Ascending aorta (tissue), 2 donors: ENCODE measurements around the gene TBX10. TPM values are rescaled to one million over a fixed set of nuclear protein-coding genes. Genes with fewer than 3 reads are reported as not detected.
A peak's percentile ranks its signal among the peaks of the same experiment; 100 is the strongest.

Experiments used
- DNase-seq, 2 donors: peaks; one replicate each; pipeline ENCODE4 v3.0.0-alpha.2; 2019; ENCODE audit warnings: low spot score in 2 of 2
- H3K27ac ChIP-seq, 2 donors: fragments of 200-600 bp; sonication (generic); one replicate each; pipeline ENCODE4 v1.5.1; 2016 to 2017; ENCODE audit warnings: mild to moderate bottlenecking in 1 of 2
- H3K27me3 ChIP-seq: fragments of 200-600 bp; sonication (generic); one replicate; pipeline ENCODE4 v1.5.1; 2017
- H3K36me3 ChIP-seq, 2 donors: fragments of 200-600 bp; sonication (generic); one replicate each; pipeline ENCODE4 v1.5.1; 2016
- H3K4me1 ChIP-seq, 2 donors: fragments of 200-600 bp; sonication (generic); one replicate each; pipeline ENCODE4 v1.5.1; 2016 to 2017; ENCODE audit warnings: mild to moderate bottlenecking in 1 of 2
- H3K4me3 ChIP-seq, 2 donors: fragments of 200-600 bp; sonication (generic); one replicate each; pipeline ENCODE4 v1.5.1; 2016 to 2017; ENCODE audit warnings: mild to moderate bottlenecking in 1 of 2
- H3K9me3 ChIP-seq, 2 donors: fragments of 200-600 bp; sonication (generic); one replicate each; pipeline ENCODE4 v1.5.1; 2016
- intact Hi-C: fragments of 100-400 bp; cut with DNase I; formaldehyde crosslinking; loops from one replicate; pipeline ENCODE4 v1.15.1; 2023
- total RNA-seq: library from RNA; depleted of rRNA; stranded (reverse); fragments of >200 nt; gene quantifications from one replicate; pipeline ENCODE4 v1.1.0, GENCODE V29; 2016
- TF ChIP-seq, protein P1 (sequence below), 3 experiments: fragments of 200-600 bp in 2 of 3; fragments of 450-650 bp in 1 of 3; sonication (generic) in 2 of 3; IDR thresholded peaks; one replicate each; pipeline ENCODE4 v1.5.1; 2016 to 2019; ENCODE audit warnings: antibody characterized with exemption in 3 of 3, mild to moderate bottlenecking in 1 of 3, moderate library complexity in 1 of 3

Gene TBX10
- total RNA-seq, 1 donor from 2014 or later, result not detected

- H3K4me1 ChIP-seq, result peaks cover 0 to 6% of the 10 kb centered on the region in 2 donors
- no peak for DNase-seq
- H3K27ac ChIP-seq, result no peak overlapping the region
- H3K4me3 ChIP-seq, result no peak overlapping the region
- no peaks in the 10 kb centered on the region for H3K27me3 ChIP-seq
- intact Hi-C loops, result no loop called here
- peaks cover 3 to 7% of the 10 kb centered on the region in 2 donors for H3K36me3 ChIP-seq
- TF ChIP-seq, protein P1, sequence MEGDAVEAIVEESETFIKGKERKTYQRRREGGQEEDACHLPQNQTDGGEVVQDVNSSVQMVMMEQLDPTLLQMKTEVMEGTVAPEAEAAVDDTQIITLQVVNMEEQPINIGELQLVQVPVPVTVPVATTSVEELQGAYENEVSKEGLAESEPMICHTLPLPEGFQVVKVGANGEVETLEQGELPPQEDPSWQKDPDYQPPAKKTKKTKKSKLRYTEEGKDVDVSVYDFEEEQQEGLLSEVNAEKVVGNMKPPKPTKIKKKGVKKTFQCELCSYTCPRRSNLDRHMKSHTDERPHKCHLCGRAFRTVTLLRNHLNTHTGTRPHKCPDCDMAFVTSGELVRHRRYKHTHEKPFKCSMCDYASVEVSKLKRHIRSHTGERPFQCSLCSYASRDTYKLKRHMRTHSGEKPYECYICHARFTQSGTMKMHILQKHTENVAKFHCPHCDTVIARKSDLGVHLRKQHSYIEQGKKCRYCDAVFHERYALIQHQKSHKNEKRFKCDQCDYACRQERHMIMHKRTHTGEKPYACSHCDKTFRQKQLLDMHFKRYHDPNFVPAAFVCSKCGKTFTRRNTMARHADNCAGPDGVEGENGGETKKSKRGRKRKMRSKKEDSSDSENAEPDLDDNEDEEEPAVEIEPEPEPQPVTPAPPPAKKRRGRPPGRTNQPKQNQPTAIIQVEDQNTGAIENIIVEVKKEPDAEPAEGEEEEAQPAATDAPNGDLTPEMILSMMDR (IDR thresholded peaks at IDR 0.05), result no peak
- H3K9me3 ChIP-seq, result no peaks in the 10 kb centered on the region
Observed at GRCh38 chr11:67617243-67617953, 22.2 kb downstream of the TBX10 start.

DNA sequence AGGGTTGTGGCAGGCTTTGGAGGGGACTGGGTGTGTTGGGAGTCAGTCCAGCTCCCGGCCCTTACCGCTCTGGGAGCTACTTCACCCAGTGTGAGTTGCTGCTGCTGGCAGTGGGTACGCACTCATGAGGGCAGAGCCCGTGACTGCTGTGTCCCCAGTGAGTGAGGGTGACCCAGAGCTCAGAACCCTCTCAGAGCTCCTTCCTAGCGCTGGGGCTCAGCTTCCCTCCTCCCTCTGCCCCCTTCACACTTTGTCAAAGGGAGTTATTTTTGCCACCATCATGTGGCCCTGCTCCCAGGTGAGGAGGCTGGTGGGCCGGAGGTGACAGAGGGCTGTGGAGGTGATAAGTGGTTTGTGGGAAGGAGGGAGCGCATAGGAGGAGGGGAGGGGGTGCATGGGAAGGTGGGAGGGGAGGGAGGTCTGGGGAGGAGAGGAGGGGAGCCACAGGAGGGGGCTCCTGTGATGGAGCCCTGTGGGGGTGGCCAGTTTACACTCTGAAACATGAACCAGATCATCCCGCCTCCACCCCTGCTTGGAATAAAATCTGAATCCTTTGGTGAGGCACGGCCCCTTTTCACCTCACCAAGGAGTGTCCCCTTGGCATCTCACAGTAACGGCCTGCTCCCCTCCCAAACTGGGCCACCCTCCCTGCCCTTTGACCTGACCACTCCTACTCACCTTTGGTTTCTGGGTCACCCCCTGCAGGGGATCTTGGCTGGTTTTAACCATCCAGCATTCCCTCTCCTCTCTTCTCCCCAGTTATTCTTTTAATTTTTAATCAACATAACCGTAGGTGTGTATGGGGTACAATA is 22.9 kb downstream of the TBX10 start:
- H3K4me1 ChIP-seq, result peaks cover 0 to 6% of the 10 kb centered on the region in 2 donors
- intact Hi-C loops, result no loop called here
- H3K36me3 ChIP-seq, result peaks cover 10 to 14% of the 10 kb centered on the region in 2 donors
- H3K4me3 ChIP-seq, result no peak overlapping the region
- no peak overlapping the region for H3K27ac ChIP-seq
- TF ChIP-seq, protein P1 (IDR thresholded peaks at IDR 0.05), result no peak
- no peaks in the 10 kb centered on the region for H3K9me3 ChIP-seq
- no peaks in the 10 kb centered on the region for H3K27me3 ChIP-seq
- DNase-seq, result no peak

DNA sequence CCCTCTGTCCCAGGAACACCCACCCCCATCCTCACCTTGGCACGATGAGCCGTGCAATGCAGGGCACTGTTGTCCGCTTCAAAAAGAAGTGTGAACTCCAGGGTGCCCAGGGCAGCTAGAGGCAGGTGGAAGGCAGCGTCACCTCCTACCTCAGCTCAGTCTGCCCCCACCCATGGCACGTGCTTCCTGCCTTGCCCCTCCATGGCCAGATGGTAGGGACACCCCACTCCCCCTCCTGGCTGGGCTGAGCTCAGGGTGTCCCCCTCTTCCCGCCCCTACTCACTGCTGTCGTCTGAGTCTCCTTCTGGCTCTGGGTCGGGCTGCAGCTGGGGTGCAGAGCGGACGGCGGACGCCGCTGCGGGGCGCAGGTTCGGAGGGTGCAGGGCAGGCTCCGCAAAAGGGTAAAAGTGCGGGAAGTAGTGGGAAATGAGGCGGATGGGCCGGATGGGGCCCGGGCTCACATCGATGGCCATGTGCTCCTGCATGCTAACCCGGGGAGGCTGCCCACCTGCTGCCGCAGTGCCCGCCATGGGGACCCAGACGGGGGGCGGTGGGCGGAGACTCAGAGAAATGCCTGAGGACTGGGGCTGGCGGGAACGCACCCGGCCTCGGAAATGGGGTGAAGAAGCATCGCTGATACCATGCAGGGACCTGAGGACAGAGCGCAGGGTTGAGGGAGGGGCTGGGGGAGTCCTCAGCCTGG is 23.7 kb downstream of the TBX10 start:
- intact Hi-C loops, result no loop called here
- H3K36me3 ChIP-seq, result peaks cover 17 to 22% of the 10 kb centered on the region in 2 donors
- H3K4me1 ChIP-seq, result peaks cover 0 to 6% of the 10 kb centered on the region in 2 donors
- H3K27me3 ChIP-seq, result no peaks in the 10 kb centered on the region
- no peak overlapping the region for H3K4me3 ChIP-seq
- no peak for DNase-seq
- TF ChIP-seq, protein P1 (IDR thresholded peaks at IDR 0.05), result no peak
- H3K27ac ChIP-seq, result no peak overlapping the region
- H3K9me3 ChIP-seq, result no peaks in the 10 kb centered on the region

DNA sequence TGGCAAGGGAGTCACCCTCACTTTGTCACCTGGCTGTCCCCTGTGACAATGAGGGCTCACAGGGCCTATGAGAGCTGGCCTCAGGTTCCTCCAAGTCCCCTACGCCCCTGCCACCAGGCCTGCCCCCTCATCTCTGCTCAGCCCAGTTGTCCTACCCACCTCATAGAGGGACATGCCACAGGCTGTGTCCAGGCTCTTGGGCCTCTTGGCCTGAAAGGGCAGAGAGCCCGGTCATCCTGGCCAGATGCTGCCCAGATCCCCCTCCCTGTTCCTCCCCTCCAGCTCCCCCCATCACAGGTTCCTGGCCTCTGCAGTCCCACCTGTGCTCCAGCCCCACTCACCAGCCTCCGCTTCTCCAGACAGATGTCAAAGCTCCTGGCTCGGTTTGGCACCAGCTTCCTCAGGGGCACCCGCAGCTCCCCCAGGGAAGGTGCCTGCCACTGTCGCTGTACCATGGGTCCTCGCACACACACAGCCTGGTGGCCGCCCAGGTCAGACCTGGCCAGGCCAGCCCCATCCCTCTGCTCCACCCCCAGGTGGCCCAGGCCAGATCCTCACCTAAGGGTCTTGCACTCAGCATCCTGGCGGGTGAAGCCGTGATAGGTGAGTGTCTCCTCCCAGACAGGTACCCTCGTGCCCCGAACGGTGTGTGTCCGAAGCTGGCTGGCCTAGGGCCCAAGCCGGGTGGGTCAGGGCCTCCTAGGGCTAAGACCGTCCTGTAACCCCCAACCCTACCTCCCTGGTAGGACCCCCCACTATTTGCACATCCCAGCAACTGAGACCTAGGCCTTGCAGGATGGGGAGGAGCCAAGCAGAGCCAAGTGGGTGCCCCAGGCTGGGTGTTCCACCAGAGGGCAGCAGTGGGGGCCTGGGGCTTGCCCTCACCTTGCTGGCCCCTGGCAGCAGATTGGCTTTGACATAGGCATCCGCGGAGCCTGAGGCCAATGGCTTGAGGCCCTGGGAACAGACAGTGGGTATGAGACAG is 24.5 kb downstream of the TBX10 start:
- Histone ChIP-seq H3K27ac (peak overlapping the region in 1 of 2 donors; percentile 3), H3K27me3 (no peaks in the 10 kb centered on the region), H3K4me3 (peak overlapping the region in 1 of 2 donors; percentile 61), H3K4me1 (peaks cover 0 to 6% of the 10 kb centered on the region in 2 donors), H3K36me3 (peaks cover 26 to 30% of the 10 kb centered on the region in 2 donors), H3K9me3 (no peaks in the 10 kb centered on the region)
- DNase-seq, result no peak
- TF ChIP-seq, protein P1 (IDR thresholded peaks at IDR 0.05), result no peak
- intact Hi-C loops, result no loop called here
